ENCODE data around the gene SPATA16. TPM values are rescaled to one million over a fixed set of nuclear protein-coding genes. Genes with fewer than 3 reads are reported as not detected.
"Not testable (repeated sequence)": the region's sequence is repeated elsewhere in the genome, so short reads cannot be mapped to it uniquely, and the experiment has no call there.

SPATA16 gene
- total RNA-seq, 2 donors from 2014 or later: not detected

- Histone ChIP-seq H3K27me3 (replicated peaks; ENCODE audit: insufficient read depth) (no peaks in the 10 kb centered on the region), H3K4me3 (no peak overlapping the region), H3K9me3 (no peaks in the 10 kb centered on the region), H3K4me1 (ENCODE audit: control insufficient read depth in 1 of 2, low read depth in 2 of 2) (no peaks in the 10 kb centered on the region), H3K36me3 (no peaks in the 10 kb centered on the region), H3K27ac (no peak overlapping the region)
- no peak for DNase-seq (ENCODE audit: low spot score)
- no peak for ATAC-seq (ENCODE audit: insufficient number of reproducible peaks, low FRiP score, low read depth)
- TF ChIP-seq CTCF (IDR thresholded peaks at IDR 0.05): no peak
These were observed 110.8 kb downstream of the SPATA16 start for GRCh38 chr3:173030273-173030672.

- Histone ChIP-seq H3K4me3 (no peak overlapping the region), H3K9me3 (no peaks in the 10 kb centered on the region), H3K27me3 (replicated peaks; ENCODE audit: insufficient read depth) (no peaks in the 10 kb centered on the region), H3K27ac (no peak overlapping the region), H3K4me1 (ENCODE audit: control insufficient read depth in 1 of 2, low read depth in 2 of 2) (no peaks in the 10 kb centered on the region), H3K36me3 (no peaks in the 10 kb centered on the region)
- ATAC-seq (ENCODE audit: insufficient number of reproducible peaks, low FRiP score, low read depth) (no peak), DNase-seq (ENCODE audit: low spot score) (no peak)
- TF ChIP-seq CTCF (IDR thresholded peaks at IDR 0.05): no peak
These were observed 112.7 kb downstream of the SPATA16 start for GRCh38 chr3:173028351-173028750.

- Histone ChIP-seq H3K27ac (no peak overlapping the region), H3K4me3 (no peak overlapping the region), H3K27me3 (replicated peaks; ENCODE audit: insufficient read depth) (no peaks in the 10 kb centered on the region), H3K9me3 (no peaks in the 10 kb centered on the region), H3K4me1 (ENCODE audit: control insufficient read depth in 1 of 2, low read depth in 2 of 2) (no peaks in the 10 kb centered on the region), H3K36me3 (no peaks in the 10 kb centered on the region)
- DNase-seq (ENCODE audit: low spot score): no peak
- ATAC-seq (ENCODE audit: insufficient number of reproducible peaks, low FRiP score, low read depth): no peak
- no peak for TF ChIP-seq CTCF (IDR thresholded peaks at IDR 0.05)
These were observed 113.6 kb downstream of the SPATA16 start for GRCh38 chr3:173027429-173027828.

DNA sequence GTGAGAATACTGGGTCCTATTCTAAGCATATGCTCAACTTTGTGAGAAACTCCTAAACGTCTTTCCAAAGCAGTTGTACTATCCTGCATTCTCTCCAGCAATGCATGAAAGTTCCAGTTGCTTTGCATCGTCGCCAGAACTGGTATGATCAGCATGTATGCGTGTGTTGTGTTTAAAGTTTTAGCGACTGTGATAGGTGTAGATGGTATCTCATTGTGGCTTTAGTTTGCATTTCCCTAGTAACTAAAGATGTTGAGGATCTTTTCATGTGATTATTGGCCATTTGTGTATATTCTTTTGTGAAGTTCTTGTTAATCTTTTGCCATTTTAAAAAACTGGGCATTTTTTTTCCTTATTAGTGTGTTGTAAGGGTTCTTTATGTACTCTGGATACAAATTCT lies 115.1 kb downstream of the SPATA16 start:
- ATAC-seq (ENCODE audit: insufficient number of reproducible peaks, low FRiP score, low read depth) (no peak), DNase-seq (ENCODE audit: low spot score) (no peak)
- no peaks in the 10 kb centered on the region for H3K27me3 ChIP-seq (replicated peaks; ENCODE audit: insufficient read depth)
- H3K36me3 ChIP-seq: no peaks in the 10 kb centered on the region
- H3K4me3 ChIP-seq: no peak overlapping the region
- no peak for TF ChIP-seq CTCF (IDR thresholded peaks at IDR 0.05)
- no peaks in the 10 kb centered on the region for H3K9me3 ChIP-seq
- H3K4me1 ChIP-seq (ENCODE audit: control insufficient read depth in 1 of 2, low read depth in 2 of 2): no peaks in the 10 kb centered on the region
- no peak overlapping the region for H3K27ac ChIP-seq

DNA sequence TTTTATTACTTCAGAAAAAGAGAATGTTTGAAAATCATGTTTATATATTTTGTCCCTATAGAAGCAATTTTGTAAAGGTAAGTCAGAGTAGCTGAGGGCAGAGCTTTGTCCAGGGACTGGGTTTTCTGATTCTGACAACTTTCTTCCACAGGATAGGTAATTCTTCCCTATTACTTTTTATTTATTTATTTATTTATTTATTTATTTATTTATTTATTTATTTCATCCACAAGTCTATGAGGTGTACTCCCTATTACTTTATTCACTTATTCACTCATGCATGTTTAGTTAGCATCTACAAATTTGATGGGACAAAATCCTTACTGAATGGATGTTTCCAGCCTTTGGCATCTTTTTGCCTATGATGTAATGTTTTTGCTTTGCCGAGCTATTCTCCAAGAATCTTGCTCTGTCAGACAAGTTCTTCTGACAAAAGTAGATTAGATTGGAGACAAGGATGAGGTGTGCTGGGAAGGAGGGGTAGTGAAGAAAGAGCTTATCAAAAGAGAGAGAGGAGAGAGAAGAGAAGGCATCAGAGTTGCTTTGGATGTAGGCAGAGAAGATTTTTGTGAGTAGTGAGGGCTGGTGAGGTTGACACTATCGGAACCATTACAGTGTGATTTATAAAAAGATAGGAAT lies 119.4 kb downstream of the SPATA16 start:
- H3K27ac ChIP-seq: no peak overlapping the region
- DNase-seq (ENCODE audit: low spot score) (no peak), ATAC-seq (ENCODE audit: insufficient number of reproducible peaks, low FRiP score, low read depth) (no peak)
- no peak for TF ChIP-seq CTCF (IDR thresholded peaks at IDR 0.05)
- no peaks in the 10 kb centered on the region for H3K36me3 ChIP-seq
- no peaks in the 10 kb centered on the region for H3K9me3 ChIP-seq
- H3K4me3 ChIP-seq: no peak overlapping the region
- no peaks in the 10 kb centered on the region for H3K4me1 ChIP-seq (ENCODE audit: control insufficient read depth in 1 of 2, low read depth in 2 of 2)
- no peaks in the 10 kb centered on the region for H3K27me3 ChIP-seq (replicated peaks; ENCODE audit: insufficient read depth)

- not testable (repeated sequence) for DNase-seq (ENCODE audit: low spot score); H3K4me3 ChIP-seq
These were observed 120.9 kb downstream of the SPATA16 start for GRCh38 chr3:173020128-173020527.

More at GRCh38 chr3:173020128-173020527, 120.9 kb downstream of the SPATA16 start:
- H3K27ac ChIP-seq; ATAC-seq (ENCODE audit: insufficient number of reproducible peaks, low FRiP score, low read depth); H3K36me3 ChIP-seq; H3K9me3 ChIP-seq; H3K27me3 ChIP-seq (replicated peaks; ENCODE audit: insufficient read depth); H3K4me1 ChIP-seq (ENCODE audit: control insufficient read depth in 1 of 2, low read depth in 2 of 2): not testable (repeated sequence)

Data from thoracic aorta (tissue), 2 donors.